Nephron progenitor cell (in vitro differentiated cells): Measurements from ENCODE around the gene CDON.

Experiments used
- DNase-seq: peaks from one replicate; pipeline ENCODE4 v3.0.0; 2021
- H3K27ac Mint-ChIP-seq: 2 replicates; pipeline ENCODE4 v1.8.0; 2021; ENCODE audit warnings: mild to moderate bottlenecking, moderate library complexity, mixed read lengths
- H3K27me3 Mint-ChIP-seq: 2 replicates; pipeline ENCODE4 v1.8.0; 2021; ENCODE audit warnings: mild to moderate bottlenecking, low read depth, mixed read lengths; ENCODE audit not compliant: poor library complexity
- H3K36me3 Mint-ChIP-seq: 2 replicates; pipeline ENCODE4 v1.8.0; 2021; ENCODE audit warnings: low read depth, mixed read lengths
- H3K4me1 Mint-ChIP-seq: 2 replicates; pipeline ENCODE4 v1.8.0; 2021; ENCODE audit warnings: mixed read lengths
- H3K4me3 Mint-ChIP-seq: 2 replicates; pipeline ENCODE4 v1.8.0; 2021; ENCODE audit warnings: mild to moderate bottlenecking, moderate library complexity, mixed read lengths
- H3K9me3 Mint-ChIP-seq: 2 replicates; pipeline ENCODE4 v1.8.0; 2021; ENCODE audit warnings: mild to moderate bottlenecking, moderate library complexity, mixed read lengths
- TF ChIP-seq, protein P1 (sequence below): fragments of 200-600 bp; sonication (generic); IDR thresholded peaks from 2 replicates; pipeline ENCODE4 v1.5.0; 2021; ENCODE audit warnings: antibody characterized with exemption

Gene CDON

DNA sequence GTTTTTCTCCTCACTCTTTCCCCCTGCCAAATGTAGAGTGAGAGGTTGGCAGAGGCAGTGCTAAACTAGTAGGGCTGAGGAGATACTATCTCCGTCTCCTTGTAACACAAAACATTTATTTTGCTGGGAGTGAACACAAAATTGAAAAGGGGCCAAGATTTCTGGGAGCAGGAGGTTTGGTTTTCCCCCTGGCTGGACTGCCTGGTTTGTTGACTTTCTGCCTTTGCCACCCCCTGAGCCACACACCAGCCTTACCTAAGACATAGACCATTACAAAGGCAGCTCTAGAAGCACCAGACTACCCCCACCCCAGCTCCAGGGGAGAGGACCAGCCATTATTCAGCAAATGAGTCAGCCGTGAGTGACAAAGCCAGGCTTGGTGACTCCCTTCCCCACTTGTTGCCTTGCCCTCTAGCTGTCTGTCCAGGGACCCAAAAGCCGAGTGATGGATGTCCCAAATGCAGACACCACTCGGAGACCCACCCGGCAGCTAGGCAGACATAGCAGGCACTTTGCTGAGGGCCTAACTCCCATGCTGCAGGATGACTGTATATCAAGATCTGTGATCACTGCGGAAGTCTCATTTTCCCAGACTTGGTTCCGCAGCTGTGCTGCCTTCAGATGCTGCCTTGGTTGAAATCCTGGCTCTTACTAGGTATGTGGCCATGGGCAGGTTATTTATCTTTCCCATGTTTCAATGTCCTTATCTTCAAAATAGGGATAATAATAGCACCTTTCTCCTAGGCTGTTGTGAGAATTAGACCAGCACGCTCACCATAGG, 17.7 kb upstream of the CDON start:
- H3K27ac Mint-ChIP-seq = peak overlapping the region; percentile 90
- no peaks in the 10 kb centered on the region for H3K36me3 Mint-ChIP-seq
- H3K27me3 Mint-ChIP-seq = peaks cover 8% of the 10 kb centered on the region
- no peaks in the 10 kb centered on the region for H3K9me3 Mint-ChIP-seq
- peak; percentile 22 for DNase-seq
- H3K4me1 Mint-ChIP-seq = peaks cover 65% of the 10 kb centered on the region
- TF ChIP-seq, protein P1, sequence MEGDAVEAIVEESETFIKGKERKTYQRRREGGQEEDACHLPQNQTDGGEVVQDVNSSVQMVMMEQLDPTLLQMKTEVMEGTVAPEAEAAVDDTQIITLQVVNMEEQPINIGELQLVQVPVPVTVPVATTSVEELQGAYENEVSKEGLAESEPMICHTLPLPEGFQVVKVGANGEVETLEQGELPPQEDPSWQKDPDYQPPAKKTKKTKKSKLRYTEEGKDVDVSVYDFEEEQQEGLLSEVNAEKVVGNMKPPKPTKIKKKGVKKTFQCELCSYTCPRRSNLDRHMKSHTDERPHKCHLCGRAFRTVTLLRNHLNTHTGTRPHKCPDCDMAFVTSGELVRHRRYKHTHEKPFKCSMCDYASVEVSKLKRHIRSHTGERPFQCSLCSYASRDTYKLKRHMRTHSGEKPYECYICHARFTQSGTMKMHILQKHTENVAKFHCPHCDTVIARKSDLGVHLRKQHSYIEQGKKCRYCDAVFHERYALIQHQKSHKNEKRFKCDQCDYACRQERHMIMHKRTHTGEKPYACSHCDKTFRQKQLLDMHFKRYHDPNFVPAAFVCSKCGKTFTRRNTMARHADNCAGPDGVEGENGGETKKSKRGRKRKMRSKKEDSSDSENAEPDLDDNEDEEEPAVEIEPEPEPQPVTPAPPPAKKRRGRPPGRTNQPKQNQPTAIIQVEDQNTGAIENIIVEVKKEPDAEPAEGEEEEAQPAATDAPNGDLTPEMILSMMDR = no peak
- H3K4me3 Mint-ChIP-seq = peak overlapping the region; percentile 29

DNA sequence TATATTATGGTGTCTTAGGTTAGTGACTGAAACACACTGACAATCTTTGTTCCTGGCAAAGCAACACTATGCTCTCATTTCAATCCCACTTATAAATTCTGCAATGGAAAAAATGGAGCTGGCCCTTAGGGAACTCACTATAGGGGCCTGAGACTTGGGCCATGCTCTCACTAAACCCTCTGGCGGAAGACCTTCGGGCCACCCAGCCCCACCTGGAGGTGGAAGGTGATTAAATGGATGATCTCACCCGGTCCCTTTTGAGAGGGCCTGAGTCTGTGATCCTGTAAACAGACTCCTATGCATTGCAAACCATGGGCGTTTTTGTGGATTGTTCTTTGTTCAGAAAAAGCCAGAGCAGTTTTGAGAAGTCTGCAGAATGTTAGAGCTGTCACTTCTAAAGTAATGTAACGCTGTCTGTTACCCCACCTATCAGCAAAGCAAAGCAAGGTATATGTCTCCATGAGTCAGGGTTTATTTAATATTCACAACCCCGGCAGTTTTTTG, 17.0 kb upstream of the CDON start:
- no peak for DNase-seq
- Mint-ChIP-seq H3K4me3 (no peak overlapping the region), H3K4me1 (peaks cover 60% of the 10 kb centered on the region), H3K9me3 (no peaks in the 10 kb centered on the region), H3K36me3 (no peaks in the 10 kb centered on the region), H3K27ac (no peak overlapping the region), H3K27me3 (peaks cover 8% of the 10 kb centered on the region)
- TF ChIP-seq, protein P1 = no peak

GRCh38 chr11:126076641-126077040, 14.0 kb upstream of the CDON start:
- DNase-seq = no peak
- TF ChIP-seq, protein P1 = no peak
- Mint-ChIP-seq H3K4me1 (peaks cover 46% of the 10 kb centered on the region), H3K27me3 (no peaks in the 10 kb centered on the region), H3K36me3 (no peaks in the 10 kb centered on the region), H3K4me3 (no peak overlapping the region), H3K9me3 (no peaks in the 10 kb centered on the region), H3K27ac (peak overlapping the region; percentile 30)

DNA sequence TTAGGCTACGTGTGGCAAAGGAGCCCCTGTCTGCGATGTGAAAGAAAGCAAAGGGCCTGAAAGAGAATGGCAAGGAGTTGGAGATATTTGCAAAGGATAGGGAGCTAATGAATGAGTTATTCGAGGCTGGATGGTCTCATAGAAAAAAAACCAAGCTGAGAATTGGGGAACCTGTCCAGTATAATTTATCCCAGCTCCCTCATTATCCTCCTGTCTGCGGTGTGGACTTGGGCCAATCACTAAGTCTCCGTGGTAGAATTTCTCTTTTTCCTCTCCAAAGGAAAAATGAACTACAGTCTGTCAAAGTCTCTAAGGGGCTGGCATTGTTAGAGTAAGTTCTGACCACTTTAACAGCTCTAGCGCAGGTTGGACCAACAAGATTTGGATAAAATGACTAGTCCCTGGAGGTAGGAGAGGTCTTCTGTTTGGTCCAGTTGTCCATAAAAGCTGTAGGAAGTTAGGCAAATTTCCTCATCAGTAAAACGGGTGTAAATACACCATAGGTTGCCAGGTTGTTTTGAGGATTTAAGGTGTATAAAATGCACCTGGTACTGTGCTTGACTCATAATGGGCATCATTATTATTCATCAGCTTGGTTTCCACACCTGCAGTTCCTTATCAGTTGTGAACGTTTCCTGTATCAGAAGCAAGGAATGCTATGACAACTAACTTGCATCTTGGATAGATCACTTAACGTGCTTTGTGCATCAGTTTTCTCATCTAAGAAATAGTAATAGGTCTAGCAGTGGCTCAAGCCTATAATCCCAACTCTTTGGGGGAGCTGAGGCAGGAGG, 10.3 kb upstream of the CDON start:
- no peaks in the 10 kb centered on the region for H3K9me3 Mint-ChIP-seq
- TF ChIP-seq, protein P1 = no peak
- H3K4me1 Mint-ChIP-seq = peaks cover 28% of the 10 kb centered on the region
- peak overlapping the region; percentile 94 for H3K27ac Mint-ChIP-seq
- H3K36me3 Mint-ChIP-seq = no peaks in the 10 kb centered on the region
- H3K27me3 Mint-ChIP-seq = no peaks in the 10 kb centered on the region
- H3K4me3 Mint-ChIP-seq = peak overlapping the region; percentile 10
- DNase-seq = no peak

GRCh38 chr11:126072141-126072741, 9.6 kb upstream of the CDON start:
- Mint-ChIP-seq H3K27ac (peak overlapping the region; percentile 94), H3K9me3 (no peaks in the 10 kb centered on the region), H3K4me1 (peaks cover 28% of the 10 kb centered on the region)

More at GRCh38 chr11:126072141-126072741, 9.6 kb upstream of the CDON start:
- no peak for DNase-seq
- Mint-ChIP-seq H3K27me3 (no peaks in the 10 kb centered on the region), H3K4me3 (peak overlapping the region; percentile 10), H3K36me3 (no peaks in the 10 kb centered on the region)
- TF ChIP-seq, protein P1 = no peak
